H1 (cell line): Measurements from ENCODE around the gene TENT5A. TPM values are rescaled to one million over a fixed set of nuclear protein-coding genes. Genes with fewer than 3 reads are reported as not detected.

Experiments
- BRCA1 ChIP-seq: IDR thresholded peaks from 2 replicates; pipeline ENCODE4 v1.6.1; 2012; ENCODE audit warnings: low read depth, low read length, improper control_type of control experiment
- CEBPB ChIP-seq: IDR thresholded peaks from 2 replicates; pipeline ENCODE4 v1.6.1; 2012; ENCODE audit warnings: low read depth, low read length
- GTF2F1 ChIP-seq: IDR thresholded peaks from 2 replicates; pipeline ENCODE4 v1.6.1; 2012; ENCODE audit warnings: low read depth, low read length, improper control_type of control experiment, borderline replicate concordance
- PHF8 ChIP-seq: fragments of 200-600 bp; sonication (generic); conservative IDR thresholded peaks from 2 replicates; pipeline ENCODE4 v1.7.1; 2012; ENCODE audit warnings: low read depth, mild to moderate bottlenecking, inconsistent platforms, low read length, moderate library complexity
- SAP30 ChIP-seq: fragments of 300-600 bp; sonication (generic); IDR thresholded peaks from 2 replicates; pipeline ENCODE4 v1.7.1; 2012; ENCODE audit warnings: low read length, moderate library complexity, mild to moderate bottlenecking, inconsistent platforms; ENCODE audit not compliant: insufficient read depth, insufficient replicate concordance
- SP4 ChIP-seq: IDR thresholded peaks from 2 replicates; pipeline ENCODE4 v1.6.1; 2012; ENCODE audit warnings: low read length, inconsistent platforms
- polyA plus RNA-seq, 7 experiments: library from polyadenylated mRNA; depleted of rRNA in 3 of 7; stranded (reverse) in 5 of 7; unstranded in 2 of 7; fragments of >200 nt in 5 of 7; fragments of 200-250 nt in 2 of 7; gene quantifications; 1 replicate in 5 of 7; 2 replicates in 1 of 7; 4 replicates in 1 of 7; pipeline versions ENCODE4 v1.2.1 to v1.2.3, GENCODE V29; 2011 to 2013; ENCODE audit warnings: missing spikeins in 2 of 7, mixed read lengths in 2 of 7
- total RNA-seq: library from RNA; stranded (reverse); fragmentation: NEBNext Ultra II Directional; extraction: Animal tissue kit (Norgen Biotek cat#: 25700); gene quantifications from 2 replicates; pipeline ENCODE4 v1.2.1, GENCODE V29; 2021

Gene TENT5A
- total and polyA plus RNA-seq, 2 of the 8 experiments (the other 6 are each of a cell fraction or from before 2014, with no cell fraction given): 0.91 to 2.9 TPM

DNA sequence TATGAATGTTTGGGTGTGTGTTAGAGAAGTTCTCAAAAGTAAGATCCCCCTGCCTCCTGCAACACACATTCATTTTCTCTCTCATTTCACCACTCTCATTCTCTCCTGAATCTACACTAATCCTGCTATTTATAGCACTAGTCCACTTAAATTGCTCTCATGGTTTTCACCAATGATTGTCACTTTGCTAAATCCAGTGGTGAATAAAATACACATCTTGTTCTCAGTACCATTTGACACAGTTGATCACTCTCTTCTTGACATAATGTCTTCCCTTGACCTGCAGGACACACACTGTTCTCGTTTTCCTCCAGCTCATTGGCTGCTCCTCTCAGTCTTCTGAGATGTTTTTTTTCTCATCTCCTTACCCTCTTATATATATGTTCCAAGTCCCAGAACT lies 32.1 kb downstream of the TENT5A start (continued):
- TF ChIP-seq SAP30 (no peak), BRCA1 (no peak), GTF2F1 (no peak), CEBPB (no peak), SP4 (no peak), PHF8 (no peak)
- TF ChIP-seq, all 59 proteins: peak for 0
